KBM-7 (cell line): ENCODE measurements around the gene SCAMP4.
A peak's percentile ranks its signal among the peaks of the same experiment; 100 is the strongest.
"Not testable (repeated sequence)": the region's sequence is repeated elsewhere in the genome, so short reads cannot be mapped to it uniquely, and the experiment has no call there.

Experiments
- DNase-seq: peaks from one replicate; pipeline ENCODE4 v3.0.0-alpha.2; 2015
- in situ Hi-C: fragments of 300-500 bp; cut with MboI; formaldehyde crosslinking; loops from 2 replicates; pipeline ENCODE4 v1.14.3; 2020; ENCODE audit warnings: low sequenced_read_pairs, low pct_unique_long_range_greater_than_20kb, mixed read lengths

Gene SCAMP4

GRCh38 chr19:1881393-1882088, 23.7 kb upstream of the SCAMP4 start:
- in situ Hi-C loops: not testable (repeated sequence)

GRCh38 chr19:1882089-1882785, 23.0 kb upstream of the SCAMP4 start:
- in situ Hi-C loops: no loop called here
- DNase-seq: no peak

More at GRCh38 chr19:1881393-1882088, 23.7 kb upstream of the SCAMP4 start:
- not testable (repeated sequence) for DNase-seq

- in situ Hi-C loops: no loop called here
- no peak for DNase-seq
Observed at GRCh38 chr19:1882786-1883692, 22.2 kb upstream of the SCAMP4 start.

DNA sequence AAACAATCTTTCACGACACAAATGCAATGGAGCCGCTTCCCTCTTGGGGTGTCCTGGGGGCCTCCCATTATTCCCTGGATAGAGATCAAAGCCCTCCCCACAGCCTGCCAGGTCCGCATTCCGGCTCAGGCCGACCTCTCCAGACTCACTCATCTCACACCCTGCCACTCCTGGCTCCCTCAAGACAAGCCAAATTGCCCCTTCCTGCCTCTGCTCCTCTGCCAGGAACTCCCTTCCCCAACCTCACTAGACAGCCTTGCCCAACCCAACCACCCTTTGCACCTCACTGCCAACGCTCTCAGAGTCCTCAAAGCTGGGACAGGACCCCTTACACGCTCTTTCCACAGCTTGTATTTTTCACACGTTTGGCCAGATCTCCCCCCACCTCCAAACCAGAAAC, 21.4 kb upstream of the SCAMP4 start:
- DNase-seq: no peak
- in situ Hi-C loops: no loop called here

DNA sequence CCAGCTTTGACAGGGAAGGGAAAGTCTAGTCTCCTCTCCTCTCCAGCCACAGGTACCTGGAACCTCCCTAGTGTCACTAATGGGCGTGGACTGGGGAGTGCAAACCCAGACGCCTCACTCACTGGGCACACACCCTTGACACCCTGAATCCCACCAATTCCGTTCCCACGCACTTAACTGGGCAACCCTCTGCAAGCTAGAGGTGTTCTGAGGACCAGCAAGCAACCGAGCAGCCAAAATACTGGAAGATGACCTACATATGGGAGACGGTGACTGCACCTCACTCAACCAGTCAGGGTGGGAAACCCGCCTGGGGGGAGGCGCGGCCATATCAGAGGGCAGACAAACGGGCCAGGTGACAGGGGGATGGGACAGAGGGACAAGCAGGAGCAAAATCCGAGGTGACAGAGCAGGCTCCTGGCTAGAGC, 20.9 kb upstream of the SCAMP4 start:
- in situ Hi-C loops: no loop called here
- no peak for DNase-seq

- in situ Hi-C loops: no loop called here
- DNase-seq: no peak
Observed at GRCh38 chr19:1884719-1885334, 20.4 kb upstream of the SCAMP4 start.

DNA sequence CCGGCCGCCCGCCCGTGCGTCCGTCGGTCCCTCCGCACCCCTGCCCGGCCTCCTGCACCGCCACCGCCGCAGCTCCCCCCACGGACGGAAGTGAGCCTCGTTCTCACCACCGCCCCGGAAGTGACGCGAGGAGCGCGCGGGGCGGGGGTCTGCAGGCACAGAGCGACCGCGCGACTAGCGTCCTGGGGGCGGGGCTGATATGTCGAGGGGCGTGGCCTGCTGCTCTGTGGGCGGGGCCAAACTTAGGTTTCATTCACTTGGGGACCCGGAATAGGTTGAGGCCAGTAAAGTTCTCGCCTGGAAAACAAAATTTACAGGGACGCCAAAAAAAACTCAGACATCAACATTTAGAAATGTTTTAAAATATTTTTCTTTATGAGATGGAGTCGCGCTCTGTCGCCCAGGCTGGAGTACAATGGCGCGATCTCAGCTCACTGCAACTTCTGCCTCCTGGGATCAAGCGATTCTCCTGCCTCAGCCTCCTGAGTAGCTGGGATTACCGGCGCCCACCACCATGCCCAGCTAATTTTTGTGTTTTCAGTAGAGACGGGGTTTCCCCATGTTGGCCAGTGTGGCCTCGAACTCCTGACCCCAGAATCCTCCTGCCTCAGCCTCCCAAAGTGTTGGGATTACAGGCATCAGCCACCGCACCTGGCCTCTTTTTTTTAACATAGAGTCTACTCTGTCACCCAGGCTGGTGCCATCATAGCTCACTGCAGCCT, 19.6 kb upstream of the SCAMP4 start, which contains the start of gene ABHD17A:
Gene ABHD17A (minus strand): TSS at position 99 of the 722 bp plus-strand sequence. CDS start 3,930 bp downstream, outside the sequence.
- peak; percentile 95 for DNase-seq
- in situ Hi-C loops: not testable (repeated sequence)

DNA sequence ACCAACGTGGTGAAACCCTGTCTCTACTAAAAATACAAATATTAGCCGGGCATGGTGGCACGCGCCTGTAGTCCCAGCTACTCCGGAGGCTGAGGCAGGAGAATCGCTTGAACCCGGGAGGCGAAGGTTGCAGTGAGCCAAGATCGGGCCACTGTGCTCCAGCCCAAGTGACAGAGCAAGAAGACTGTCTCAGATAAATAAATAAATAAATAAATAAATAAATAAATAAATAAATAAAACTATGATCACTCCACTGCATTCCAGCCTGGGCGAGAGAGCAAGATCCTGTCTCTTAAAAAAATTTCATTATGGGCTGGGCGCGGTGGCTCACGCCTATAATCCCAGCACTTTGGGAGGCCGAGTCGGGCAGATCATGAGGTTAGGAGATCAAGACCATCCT, 18.8 kb upstream of the SCAMP4 start:
- in situ Hi-C loops, DNase-seq: not testable (repeated sequence)

- DNase-seq: no peak
- in situ Hi-C loops: no loop called here
Observed at GRCh38 chr19:1888385-1888784, 16.8 kb upstream of the SCAMP4 start.

DNA sequence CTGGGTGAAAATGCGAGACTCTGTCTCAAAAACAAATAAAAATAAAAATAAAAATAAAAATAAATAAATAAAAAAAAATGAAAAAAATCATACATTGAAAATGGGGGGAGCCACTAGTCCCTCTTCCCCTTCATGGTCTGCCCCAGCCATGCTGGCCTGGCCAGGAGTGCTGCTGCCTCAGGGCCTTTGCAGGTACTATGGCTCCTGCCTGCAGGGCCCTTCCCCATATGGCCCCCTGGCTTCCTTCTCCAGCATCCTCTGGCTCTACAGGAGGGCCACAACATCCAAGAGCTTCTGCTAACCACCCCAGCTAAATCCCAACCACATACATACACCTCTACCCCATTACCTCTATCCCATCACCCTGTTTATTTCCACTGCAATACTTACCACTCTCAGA, 15.3 kb upstream of the SCAMP4 start:
- in situ Hi-C loops: no loop called here
- DNase-seq: no peak

GRCh38 chr19:1893791-1894190, 11.4 kb upstream of the SCAMP4 start:
- in situ Hi-C loops: no loop called here
- no peak for DNase-seq

DNA sequence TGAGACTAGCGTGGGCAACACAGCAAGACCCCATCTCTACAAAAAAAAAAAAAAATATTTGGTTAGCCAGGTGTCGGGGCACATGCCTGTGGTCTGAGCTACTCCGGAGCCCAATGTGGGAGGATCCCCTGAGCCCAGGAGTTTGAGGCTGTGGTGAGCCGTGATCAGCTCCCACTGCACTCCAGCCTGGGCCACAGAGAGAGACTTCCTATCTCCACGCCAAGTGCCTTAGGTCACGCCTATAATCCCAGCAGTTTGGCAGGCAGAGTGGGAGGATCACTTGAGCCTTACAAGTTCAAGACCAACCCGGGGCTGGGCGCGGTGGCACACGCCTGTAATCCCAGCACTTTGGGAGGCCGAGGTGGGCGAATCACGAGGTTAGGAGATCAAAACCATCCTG, 8.7 kb upstream of the SCAMP4 start:
- in situ Hi-C loops: no loop called here
- DNase-seq: peak; percentile 49

DNA sequence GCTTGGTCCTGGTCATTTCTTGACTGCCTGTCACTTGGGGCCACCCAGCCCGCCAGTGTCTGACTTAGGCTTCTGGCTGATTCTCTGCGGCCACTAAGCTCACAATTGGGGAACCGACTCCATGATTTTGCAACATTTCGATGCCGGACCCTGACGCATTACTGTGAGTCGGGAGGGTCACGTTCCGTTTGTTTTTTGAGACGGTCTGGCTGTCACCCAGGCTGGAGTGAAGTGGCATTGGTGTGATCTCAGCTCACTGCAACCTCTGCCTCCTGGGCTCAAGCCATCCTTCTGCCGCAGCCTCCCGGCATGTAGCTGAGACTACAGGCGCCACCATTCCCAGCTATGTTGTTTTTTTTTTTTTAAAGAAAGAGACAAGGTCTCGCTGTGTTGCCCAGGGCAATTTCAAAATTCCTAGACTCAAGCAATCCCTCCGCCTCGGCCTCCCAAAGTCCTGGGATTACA, 3.2 kb upstream of the SCAMP4 start:
- no peak for DNase-seq
- in situ Hi-C loops: no loop called here

- DNase-seq: no peak
- in situ Hi-C loops: no loop called here
Observed at GRCh38 chr19:1902923-1903322, 2.3 kb upstream of the SCAMP4 start.

GRCh38 chr19:1904860-1905109, 414 bp upstream of the SCAMP4 start:
- in situ Hi-C loops: no loop called here
- DNase-seq: no peak

GRCh38 chr19:1905863-1906375, 720 bp downstream of the SCAMP4 start:
- in situ Hi-C loops: no loop called here
- DNase-seq: no peak

- in situ Hi-C loops: no loop called here
- DNase-seq: no peak
Observed at GRCh38 chr19:1906985-1907562, 1.9 kb downstream of the SCAMP4 start.
